ENCODE measurements around the gene SLC6A11.

SLC6A11 gene

GRCh38 chr3:10928407-10928960, 112.5 kb downstream of the SLC6A11 start:
- in situ Hi-C loops (cut with MboI; ENCODE audit: low sequenced_read_pairs), result no loop called here

GRCh38 chr3:10928961-10929471, 113.0 kb downstream of the SLC6A11 start:
- in situ Hi-C loops (cut with MboI; ENCODE audit: low sequenced_read_pairs), result no loop called here

GRCh38 chr3:10929978-10930665, 114.1 kb downstream of the SLC6A11 start:
- in situ Hi-C loops (cut with MboI; ENCODE audit: low sequenced_read_pairs), result no loop called here

GRCh38 chr3:10930666-10931040, 114.6 kb downstream of the SLC6A11 start:
- in situ Hi-C loops (cut with MboI; ENCODE audit: low sequenced_read_pairs), result no loop called here

GRCh38 chr3:10932596-10932995, 116.6 kb downstream of the SLC6A11 start:
- in situ Hi-C loops (cut with MboI; ENCODE audit: low sequenced_read_pairs), result no loop called here

- in situ Hi-C loops (cut with MboI; ENCODE audit: low sequenced_read_pairs), result no loop called here
These were observed 117.0 kb downstream of the SLC6A11 start for GRCh38 chr3:10933021-10933420.

GRCh38 chr3:10933470-10933804, 117.4 kb downstream of the SLC6A11 start:
- in situ Hi-C loops (cut with MboI; ENCODE audit: low sequenced_read_pairs), result no loop called here

- in situ Hi-C loops (cut with MboI; ENCODE audit: low sequenced_read_pairs), result no loop called here
These were observed 117.9 kb downstream of the SLC6A11 start for GRCh38 chr3:10933805-10934481.

- in situ Hi-C loops (cut with MboI; ENCODE audit: low sequenced_read_pairs), result no loop called here
These were observed 119.0 kb downstream of the SLC6A11 start for GRCh38 chr3:10935028-10935427.

GRCh38 chr3:10935846-10936631, 120.0 kb downstream of the SLC6A11 start:
- in situ Hi-C loops (cut with MboI; ENCODE audit: low sequenced_read_pairs), result no loop called here

- in situ Hi-C loops (cut with MboI; ENCODE audit: low sequenced_read_pairs), result no loop called here
These were observed 120.7 kb downstream of the SLC6A11 start for GRCh38 chr3:10936686-10937085.

GRCh38 chr3:10937141-10937825, 121.3 kb downstream of the SLC6A11 start:
- in situ Hi-C loops (cut with MboI; ENCODE audit: low sequenced_read_pairs), result no loop called here

GRCh38 chr3:10939556-10939955, 123.5 kb downstream of the SLC6A11 start:
- in situ Hi-C loops (cut with MboI; ENCODE audit: low sequenced_read_pairs), result no loop called here

- in situ Hi-C loops (cut with MboI; ENCODE audit: low sequenced_read_pairs), result loop anchor here (10.0 kb wide), 1 partner anchor 115 kb away; no protein-coding TSS in a partner anchor
These were observed 124.1 kb downstream of the SLC6A11 start for GRCh38 chr3:10940106-10940505.

GRCh38 chr3:10941972-10942371, 125.9 kb downstream of the SLC6A11 start:
- in situ Hi-C loops (cut with MboI; ENCODE audit: low sequenced_read_pairs), result loop anchor here (10.0 kb wide), 1 partner anchor 113 kb away; no protein-coding TSS in a partner anchor

- in situ Hi-C loops (cut with MboI; ENCODE audit: low sequenced_read_pairs), result loop anchor here (10.0 kb wide), 1 partner anchor 112 kb away; no protein-coding TSS in a partner anchor
These were observed 126.7 kb downstream of the SLC6A11 start for GRCh38 chr3:10942690-10943205.

- in situ Hi-C loops (cut with MboI; ENCODE audit: low sequenced_read_pairs), result loop anchor here (10.0 kb wide), 1 partner anchor 110 kb away; no protein-coding TSS in a partner anchor
These were observed 128.8 kb downstream of the SLC6A11 start for GRCh38 chr3:10944866-10945265.

- in situ Hi-C loops (cut with MboI; ENCODE audit: low sequenced_read_pairs), result loop anchor here (10.0 kb wide), 1 partner anchor 109 kb away; no protein-coding TSS in a partner anchor
These were observed 129.8 kb downstream of the SLC6A11 start for GRCh38 chr3:10945683-10946287.

GRCh38 chr3:10946526-10946925, 130.5 kb downstream of the SLC6A11 start:
- in situ Hi-C loops (cut with MboI; ENCODE audit: low sequenced_read_pairs), result loop anchor here (10.0 kb wide), 1 partner anchor 108 kb away; no protein-coding TSS in a partner anchor

GRCh38 chr3:10948326-10948725, 132.3 kb downstream of the SLC6A11 start:
- in situ Hi-C loops (cut with MboI; ENCODE audit: low sequenced_read_pairs), result loop anchor here (10.0 kb wide), 1 partner anchor 106 kb away; no protein-coding TSS in a partner anchor

Measured in HL-60/S4 (cell line).